Pancreas (tissue), 10 donors: ENCODE measurements around the gene DNAI1. TPM values are rescaled to one million over a fixed set of nuclear protein-coding genes. Genes with fewer than 3 reads are reported as not detected.

Experiments used
- ATAC-seq, 4 donors: fragments of 200-7000 bp; cut with Tn5 transposase; one replicate each; pipeline versions ENCODE4 v1.8.0 to v1.9.1; 2020; ENCODE audit warnings: mild to moderate bottlenecking in 4 of 4, moderate library complexity in 4 of 4
- DNase-seq, 6 donors: peaks; one replicate each; pipeline ENCODE4 v3.0.0-alpha.2; 2020
- FAIRE-seq: peaks from 2 replicates; lab custom pipeline; 2012; peaks lifted over from hg19 to GRCh38; lab: Jason Lieb, UNC
- H3K27ac ChIP-seq, 4 donors: fragments of 200-600 bp; sonication (generic); 1 replicate in 3 of 4; 2 replicates in 1 of 4; pipeline versions ENCODE4 v1.5.0 to v1.8.0; 2020
- H3K27me3 ChIP-seq, 4 donors: fragments of 200-600 bp; one replicate each; pipeline ENCODE4 v1.8.0; 2021
- H3K36me3 ChIP-seq, 3 donors: fragments of 200-600 bp; sonication (generic) in 1 of 3; one replicate each; pipeline versions ENCODE4 v1.5.0 to v1.8.0; 2020 to 2021
- H3K4me1 ChIP-seq, 3 donors: fragments of 200-600 bp; one replicate each; pipeline ENCODE4 v1.8.0; 2021
- H3K4me3 ChIP-seq, 4 donors: fragments of 200-600 bp; sonication (generic) in 2 of 4; one replicate each; pipeline versions ENCODE4 v1.5.0 to v1.8.0; 2020 to 2021
- H3K9me3 ChIP-seq, 4 donors: fragments of 200-600 bp; one replicate each; pipeline ENCODE4 v1.8.0; 2021
- WGBS, 2 donors: extraction: QIAGEN DNeasy Blood & Tissue Kit; methylation state at CpG; one replicate each; pipeline ENCODE4 v1.1.7; 2013; 5-methylcytosine and 5-hydroxymethylcytosine counted together
- intact Hi-C, 3 donors: fragments of 100-400 bp; cut with DNase I; formaldehyde crosslinking; loops; one replicate each; pipeline versions ENCODE4 v1.11.1 to v1.14.2; 2022
- polyA plus RNA-seq, 2 donors: library from polyadenylated mRNA; stranded (reverse); fragments of 200-250 nt; gene quantifications; one replicate each; pipeline ENCODE4 v1.2.3, GENCODE V29; 2013
- total RNA-seq, 6 donors: library from RNA; stranded (reverse); fragmentation: NEBNext Ultra II Directional in 4 of 6; extraction: Animal tissue kit (Norgen Biotek cat#: 25700) in 4 of 6; gene quantifications; one replicate each; pipeline versions ENCODE4 v1.2.1 to v1.2.4, GENCODE V29; 2021 to 2023
- TF ChIP-seq, protein P1 (sequence below), 4 donors: fragments of 200-600 bp; sonication (generic) in 3 of 4; IDR thresholded peaks; one replicate each; pipeline versions ENCODE4 v1.5.0 to v1.8.0; 2021; ENCODE audit warnings: antibody characterized with exemption in 4 of 4
- donor health status: healthy with polysubstance abuse.
- donor health status: DM: no; HTN: no; CAD: no; lungs with moderate emphysema.
- donor health status: DM: no; HTN: no; CAD: no.
- donor health status: control.
- donor health status: control.
- donor health status: Bipolar disorder and iron deficiency.
- donor health status: DM: yes; HTN: yes; CAD: no.
- donor health status: DM: no; HTN: no; CAD: no.
- donor health status: DM: no; HTN: no; CAD: no.
- donor health status: DM: yes; HTN: yes; CAD: no.

DNAI1 gene
- total and polyA plus RNA-seq, 8 donors, result 0.16 to 5.0 (median 0.49) TPM

- Histone ChIP-seq H3K27me3 (no peaks in the 10 kb centered on the region), H3K9me3 (no peaks in the 10 kb centered on the region), H3K4me1 (no peaks in the 10 kb centered on the region), H3K4me3 (no peak overlapping the region), H3K27ac (no peak overlapping the region), H3K36me3 (no peaks in the 10 kb centered on the region)
- FAIRE-seq (no peak), ATAC-seq (no peak), DNase-seq (peak in 2 of 6 donors; percentile 23 to 40)
- 76 to 81% methylated on average over 12 to 13 of the region's 13 CpGs for WGBS, 2 donors
- TF ChIP-seq, protein P1, sequence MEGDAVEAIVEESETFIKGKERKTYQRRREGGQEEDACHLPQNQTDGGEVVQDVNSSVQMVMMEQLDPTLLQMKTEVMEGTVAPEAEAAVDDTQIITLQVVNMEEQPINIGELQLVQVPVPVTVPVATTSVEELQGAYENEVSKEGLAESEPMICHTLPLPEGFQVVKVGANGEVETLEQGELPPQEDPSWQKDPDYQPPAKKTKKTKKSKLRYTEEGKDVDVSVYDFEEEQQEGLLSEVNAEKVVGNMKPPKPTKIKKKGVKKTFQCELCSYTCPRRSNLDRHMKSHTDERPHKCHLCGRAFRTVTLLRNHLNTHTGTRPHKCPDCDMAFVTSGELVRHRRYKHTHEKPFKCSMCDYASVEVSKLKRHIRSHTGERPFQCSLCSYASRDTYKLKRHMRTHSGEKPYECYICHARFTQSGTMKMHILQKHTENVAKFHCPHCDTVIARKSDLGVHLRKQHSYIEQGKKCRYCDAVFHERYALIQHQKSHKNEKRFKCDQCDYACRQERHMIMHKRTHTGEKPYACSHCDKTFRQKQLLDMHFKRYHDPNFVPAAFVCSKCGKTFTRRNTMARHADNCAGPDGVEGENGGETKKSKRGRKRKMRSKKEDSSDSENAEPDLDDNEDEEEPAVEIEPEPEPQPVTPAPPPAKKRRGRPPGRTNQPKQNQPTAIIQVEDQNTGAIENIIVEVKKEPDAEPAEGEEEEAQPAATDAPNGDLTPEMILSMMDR (IDR thresholded peaks at IDR 0.05), result no peak
- intact Hi-C loops, result no loop called here
These were observed 97.4 kb downstream of the DNAI1 start for GRCh38 chr9:34555936-34556525.

DNA sequence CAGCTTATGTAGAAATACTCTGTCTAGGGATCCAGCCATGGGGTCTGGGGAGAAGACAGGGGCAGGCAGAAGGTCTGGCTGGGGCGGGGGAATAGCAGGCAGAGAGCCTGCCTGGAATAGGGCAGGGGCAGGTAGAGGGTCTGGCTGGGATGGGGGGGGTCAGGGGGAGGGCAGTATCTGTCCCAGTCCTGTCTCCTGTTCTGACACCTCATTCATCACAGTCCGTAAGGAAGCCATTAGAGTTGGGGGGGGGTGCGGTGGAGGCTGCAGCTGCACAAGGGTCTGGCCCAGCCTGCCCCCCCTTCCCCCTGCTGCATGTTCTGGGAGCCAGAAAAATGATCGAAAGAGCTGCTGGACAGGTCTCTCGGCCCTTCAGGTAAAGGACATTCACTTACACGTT lies 98.3 kb downstream of the DNAI1 start:
- FAIRE-seq (no peak), ATAC-seq (no peak), DNase-seq (peak in 1 of 6 donors; percentile 24)
- Histone ChIP-seq H3K4me3 (no peak overlapping the region), H3K36me3 (no peaks in the 10 kb centered on the region), H3K27me3 (no peaks in the 10 kb centered on the region), H3K27ac (no peak overlapping the region), H3K9me3 (no peaks in the 10 kb centered on the region), H3K4me1 (no peaks in the 10 kb centered on the region)
- TF ChIP-seq, protein P1 (IDR thresholded peaks at IDR 0.05), result no peak
- intact Hi-C loops, result no loop called here
- 56 to 57% methylated on average over 6 of the region's 6 CpGs for WGBS, 2 donors

DNA sequence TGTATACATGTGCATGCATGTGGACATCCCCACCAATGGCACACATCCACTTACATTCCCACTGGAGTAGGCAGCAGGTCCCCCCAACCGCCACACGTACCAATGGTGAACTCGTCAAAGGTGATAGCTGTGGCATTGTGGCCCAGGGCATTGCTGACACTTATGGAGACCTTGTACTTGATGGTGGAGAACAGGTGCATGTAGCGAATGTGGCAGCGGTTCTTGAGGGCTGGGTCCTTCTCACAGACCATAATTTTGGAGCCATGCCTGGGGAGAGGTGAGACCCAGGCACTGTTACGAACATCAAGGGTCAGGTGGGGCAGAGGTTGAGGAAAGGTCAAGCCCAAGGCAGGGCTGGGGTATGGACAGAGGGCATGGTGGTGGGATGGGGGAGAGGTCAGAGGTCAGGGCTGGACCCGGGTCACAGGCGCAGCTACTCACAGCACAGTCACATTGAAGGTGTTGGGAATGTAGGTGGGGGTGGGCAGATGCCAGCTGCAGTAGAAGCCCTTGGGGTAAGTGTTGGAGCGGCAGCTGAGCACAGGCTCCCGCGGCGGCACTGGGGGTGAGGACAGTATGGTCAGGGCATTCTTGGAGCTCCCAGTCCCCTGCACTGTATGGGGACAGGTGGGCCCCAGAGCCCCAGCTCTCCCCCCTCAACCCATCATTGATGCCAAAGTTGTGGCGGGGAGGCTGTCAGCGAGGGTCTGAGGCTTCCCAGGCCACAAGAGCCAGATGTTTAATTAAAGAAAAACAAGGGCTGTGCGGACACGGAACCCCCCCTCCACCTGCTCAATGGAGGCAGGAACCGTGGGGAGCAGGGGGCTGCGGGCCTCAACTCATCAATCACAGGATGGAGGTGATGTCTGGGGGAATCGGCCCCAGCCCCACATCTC lies 99.1 kb downstream of the DNAI1 start:
- 73 to 80% methylated on average over 19 of the region's 19 CpGs for WGBS, 2 donors
- intact Hi-C loops, result no loop called here
- H3K27me3 ChIP-seq, result no peaks in the 10 kb centered on the region
- H3K4me3 ChIP-seq, result no peak overlapping the region
- FAIRE-seq (no peak), ATAC-seq (no peak), DNase-seq (peak in 1 of 6 donors; percentile 25)
- no peaks in the 10 kb centered on the region for H3K4me1 ChIP-seq
- no peak overlapping the region for H3K27ac ChIP-seq
- H3K36me3 ChIP-seq, result no peaks in the 10 kb centered on the region
- no peaks in the 10 kb centered on the region for H3K9me3 ChIP-seq
- TF ChIP-seq, protein P1 (IDR thresholded peaks at IDR 0.05), result no peak

DNA sequence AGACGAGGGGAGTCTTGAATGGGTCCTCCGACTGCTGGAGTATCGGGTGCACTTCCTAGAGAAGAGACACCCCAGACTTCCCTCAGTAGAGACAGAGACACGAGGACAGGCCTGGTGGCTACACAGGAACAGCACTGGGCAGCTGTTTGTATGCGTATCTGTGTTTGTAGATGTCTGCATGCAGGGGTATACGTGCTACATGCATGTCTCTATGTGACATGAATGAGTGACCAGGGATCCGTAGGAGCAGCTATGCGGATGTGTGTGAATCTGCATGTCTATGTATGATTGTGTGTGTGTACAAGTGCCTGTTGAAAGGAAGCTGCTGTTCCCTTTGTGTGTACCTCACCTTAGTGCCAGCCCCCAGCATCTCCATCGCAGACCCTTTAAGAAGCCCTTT lies 99.8 kb downstream of the DNAI1 start:
- FAIRE-seq (no peak), ATAC-seq (no peak), DNase-seq (no peak)
- Histone ChIP-seq H3K4me1 (no peaks in the 10 kb centered on the region), H3K27me3 (no peaks in the 10 kb centered on the region), H3K4me3 (no peak overlapping the region), H3K36me3 (no peaks in the 10 kb centered on the region), H3K9me3 (no peaks in the 10 kb centered on the region), H3K27ac (no peak overlapping the region)
- 79 to 83% methylated on average over 9 of the region's 9 CpGs for WGBS, 2 donors
- TF ChIP-seq, protein P1 (IDR thresholded peaks at IDR 0.05), result no peak
- intact Hi-C loops, result no loop called here
